HG02885 (cell line): ENCODE data around the gene USP32.
"Not testable (repeated sequence)": the region's sequence is repeated elsewhere in the genome, so short reads cannot be mapped to it uniquely, and the experiment has no call there.

ENCODE experiments used
- ATAC-seq: cut with Tn5 transposase; IDR thresholded peaks from one replicate; pipeline ENCODE4 v1.9.1; 2021; ENCODE audit warnings: mild to moderate bottlenecking; ENCODE audit not compliant: unreplicated experiment, poor library complexity

USP32 gene

DNA sequence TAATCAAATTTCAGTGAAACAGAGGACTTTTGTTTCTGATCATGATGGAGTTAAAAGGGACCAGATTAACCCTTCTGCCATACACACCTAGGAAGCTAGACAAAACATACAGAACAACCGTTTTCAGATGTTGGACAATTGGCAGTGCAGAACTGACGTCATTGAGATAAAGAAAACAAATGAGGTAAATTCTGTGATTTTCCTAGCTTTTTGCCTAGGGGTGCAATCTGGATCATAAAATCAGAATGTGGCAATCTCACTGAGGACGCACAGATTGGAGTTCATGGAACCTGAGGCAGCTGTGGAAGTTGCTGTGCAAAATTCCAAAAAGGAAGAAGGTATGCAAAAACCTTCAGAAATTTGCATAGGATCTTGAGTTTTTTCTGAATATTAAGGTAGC is 15.0 kb upstream of the USP32 start:
- ATAC-seq: no peak

DNA sequence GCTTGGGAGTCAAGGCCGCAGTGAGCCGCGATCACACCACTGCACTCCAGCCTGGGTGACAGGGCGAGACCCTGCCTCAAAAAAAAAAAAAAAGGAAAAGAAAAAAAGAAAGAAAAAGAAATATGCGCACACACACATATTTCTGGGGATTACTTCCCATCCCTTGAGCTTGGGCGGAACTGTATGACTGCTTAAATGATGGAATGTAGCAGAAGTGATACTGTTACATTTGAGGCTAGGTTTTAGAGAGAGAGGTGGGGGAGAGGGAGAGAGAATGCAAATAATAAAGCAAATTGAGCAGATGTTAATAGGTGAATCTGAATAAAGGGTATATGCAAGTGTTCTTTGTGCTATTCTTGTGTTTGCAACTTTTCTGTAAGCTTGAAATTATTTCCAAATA is 12.0 kb upstream of the USP32 start:
- no peak for ATAC-seq

DNA sequence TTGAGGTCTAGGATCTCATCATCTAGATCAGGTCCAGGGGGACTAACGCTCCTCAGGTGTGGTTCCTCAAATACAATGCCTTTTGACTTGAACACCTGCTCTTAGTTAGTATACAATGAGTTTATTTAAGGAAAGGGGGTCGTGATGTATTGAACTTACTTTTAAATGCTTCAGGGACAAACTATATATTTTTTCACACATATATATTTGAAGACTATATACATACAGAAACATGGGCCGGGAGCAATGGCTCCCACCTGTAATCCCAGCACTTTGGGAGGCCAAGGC is 11.5 kb upstream of the USP32 start:
- no peak for ATAC-seq

DNA sequence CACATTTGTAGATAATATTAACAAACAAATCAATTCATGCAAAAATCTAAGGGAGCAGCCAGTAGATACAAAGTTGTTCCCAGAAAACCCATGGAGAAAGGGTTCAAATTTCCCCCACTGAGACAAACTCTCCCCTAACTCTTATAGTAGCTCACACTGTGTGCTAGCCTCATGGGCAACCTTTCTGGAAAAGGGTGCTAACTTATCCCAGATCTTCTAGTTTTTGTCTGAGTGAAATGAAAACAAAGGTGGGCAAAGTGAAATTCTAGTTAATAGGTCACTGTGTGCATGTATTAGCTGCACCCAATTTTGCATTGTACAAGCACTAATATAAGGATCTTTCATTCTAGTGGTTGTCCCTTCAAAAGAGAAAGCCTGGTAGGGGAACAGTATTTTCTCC is 9.9 kb upstream of the USP32 start:
- ATAC-seq: no peak

DNA sequence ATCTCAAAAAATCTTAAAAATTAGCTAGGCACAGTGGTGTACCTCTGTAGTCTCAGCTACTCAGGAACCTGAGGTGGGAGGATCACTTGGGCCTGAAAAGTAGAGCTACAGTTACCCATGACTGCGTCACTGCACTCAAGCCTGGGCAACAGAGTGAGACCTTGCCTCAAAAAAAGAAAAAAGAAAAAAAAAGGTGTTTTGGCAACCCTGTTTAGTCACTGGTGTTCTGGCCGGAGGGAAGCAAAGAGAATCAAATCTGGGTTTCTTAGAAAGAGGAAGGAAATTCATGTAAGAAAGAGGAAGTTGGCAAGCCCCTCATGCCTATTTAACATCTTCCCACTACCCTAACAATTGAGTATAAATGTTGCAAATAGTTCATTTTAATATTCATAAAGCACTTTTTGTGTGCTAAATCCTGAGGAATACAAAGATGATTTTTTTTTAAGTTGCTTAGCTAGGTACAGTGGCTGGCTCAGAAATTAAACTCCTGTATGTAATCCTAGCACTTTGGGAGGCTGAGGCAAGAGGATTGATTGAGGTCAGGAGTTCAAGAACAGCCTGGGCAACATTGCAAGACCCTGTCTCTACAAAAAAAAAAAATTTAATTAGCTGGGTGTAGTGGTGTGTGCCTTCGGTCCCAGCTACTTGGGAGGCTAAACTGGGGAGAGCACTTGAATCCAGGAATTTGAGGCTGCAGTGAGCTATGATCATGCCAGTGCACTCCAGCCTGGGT is 6.5 kb upstream of the USP32 start:
- ATAC-seq: peak; percentile 52

DNA sequence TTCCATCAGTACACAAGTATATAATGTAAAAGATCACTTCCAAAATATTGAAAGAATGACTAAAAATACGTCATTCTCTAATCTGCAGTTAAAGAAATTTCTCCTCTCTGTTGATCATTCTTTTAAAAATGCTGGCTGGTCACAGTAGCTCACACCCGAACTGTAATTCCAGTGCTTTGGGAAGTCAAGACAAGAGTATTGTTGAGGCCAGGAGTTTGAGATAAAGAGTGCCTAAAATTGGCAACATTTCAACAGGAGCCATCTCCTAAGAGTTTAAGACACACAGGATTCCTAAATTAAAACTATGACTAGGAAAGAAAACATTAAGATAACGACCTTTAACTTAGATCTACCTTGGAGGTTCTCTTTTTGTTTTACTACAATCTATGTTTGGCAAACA is 4.5 kb upstream of the USP32 start:
- no peak for ATAC-seq

DNA sequence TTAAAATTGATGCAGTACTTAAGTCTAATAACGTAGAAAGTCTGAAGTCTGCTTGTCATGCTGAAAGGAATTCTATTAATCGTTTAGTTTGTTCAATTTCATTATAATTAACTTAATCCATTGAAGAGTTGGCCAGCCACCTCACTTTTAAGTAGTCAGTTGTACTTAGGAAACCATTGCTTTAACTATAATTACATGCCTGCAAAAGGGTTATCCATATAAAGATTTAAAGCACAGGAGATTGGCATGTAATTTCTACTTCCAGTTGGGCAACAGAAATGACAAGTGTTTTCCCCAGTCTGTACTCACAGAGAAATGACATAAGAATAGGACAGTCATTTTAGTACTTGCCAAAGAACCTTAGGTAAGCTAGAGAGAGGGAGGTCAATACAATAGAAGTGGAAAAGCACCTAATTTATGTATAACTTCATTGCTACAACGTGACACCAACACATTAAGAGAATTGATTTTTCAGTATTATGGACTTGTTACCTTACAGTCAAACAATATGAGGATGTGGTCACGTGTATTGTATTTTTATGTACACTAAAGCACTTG is 3.7 kb upstream of the USP32 start:
- ATAC-seq: no peak

DNA sequence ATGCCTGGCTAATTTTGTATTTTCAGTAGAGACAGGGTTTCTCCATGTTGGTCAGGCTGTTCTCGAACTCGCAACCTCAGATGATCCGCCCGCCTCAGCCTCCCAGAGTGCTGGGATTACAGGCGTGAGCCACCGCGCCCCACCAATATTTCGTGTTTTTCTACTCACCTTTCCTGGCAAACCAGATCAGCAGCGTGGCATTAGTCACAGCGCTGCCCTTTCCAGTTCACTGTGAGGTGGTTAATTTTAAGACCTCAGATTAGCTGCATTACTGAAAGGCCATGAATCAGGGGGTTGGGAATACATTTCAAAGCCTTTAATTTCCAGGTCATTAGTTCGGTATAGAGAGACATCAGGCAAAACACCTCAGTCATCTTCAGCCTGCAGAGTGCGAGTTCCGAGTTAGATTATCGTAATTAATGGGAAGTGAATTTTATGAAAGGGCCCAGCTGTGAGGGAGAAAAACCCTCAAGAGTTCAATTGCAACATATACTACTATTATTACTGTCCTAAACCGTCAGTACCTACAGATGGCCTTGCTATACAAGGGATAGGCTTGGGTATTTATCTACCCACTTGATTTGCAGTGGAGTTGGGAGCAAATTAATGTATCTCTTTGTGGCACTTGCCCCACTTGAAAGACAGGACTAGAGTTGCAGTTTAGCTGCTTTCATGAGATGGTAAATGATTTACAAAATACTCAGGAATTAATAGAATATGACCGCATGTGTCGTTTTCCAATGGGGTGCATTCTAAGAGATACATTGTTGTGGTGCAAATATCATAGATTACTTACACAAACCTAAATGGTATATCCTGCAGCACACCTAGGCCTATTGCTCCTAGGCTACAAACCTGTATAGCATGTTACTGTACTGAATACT is 2.1 kb upstream of the USP32 start:
- no peak for ATAC-seq

DNA sequence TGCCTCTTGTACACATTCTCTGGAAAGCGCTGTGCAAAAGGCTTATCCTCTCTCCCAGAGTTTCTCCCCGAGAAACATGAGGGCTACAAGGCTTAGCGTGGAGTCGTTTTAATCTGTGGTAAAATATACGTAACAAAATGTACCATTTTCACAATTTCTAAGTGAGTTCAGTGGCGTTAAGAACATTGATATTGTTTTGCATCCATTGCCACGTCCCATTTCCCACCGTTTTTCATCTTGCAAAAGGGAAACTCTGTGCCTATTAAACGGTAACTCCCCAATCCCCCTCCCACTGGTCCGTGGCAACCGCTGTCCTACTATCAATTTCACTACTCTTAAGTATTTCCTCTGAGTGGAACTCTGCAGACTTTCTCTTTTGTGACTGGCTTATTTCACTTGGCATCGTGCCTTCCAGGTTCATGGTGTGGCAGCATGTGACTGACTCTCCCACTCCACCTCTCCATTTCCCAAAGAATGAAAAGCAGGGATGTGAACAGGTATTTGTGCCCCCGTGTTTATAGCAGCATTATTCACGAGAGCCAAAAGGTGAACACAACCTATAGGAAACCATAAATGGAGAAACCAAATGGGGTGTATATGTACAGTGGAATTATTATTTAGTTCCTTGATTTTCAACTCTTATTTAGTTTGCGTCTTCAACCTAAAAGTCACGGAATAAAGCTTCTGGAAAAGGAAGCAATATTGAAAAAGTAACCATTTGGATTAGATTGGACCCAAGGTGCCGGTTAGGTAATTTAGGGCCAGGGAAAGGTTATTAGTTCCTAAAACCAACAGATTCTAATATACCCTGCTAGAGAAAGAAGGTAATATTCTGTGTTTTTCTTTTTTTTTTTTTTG is 1.1 kb upstream of the USP32 start:
- ATAC-seq: no peak

DNA sequence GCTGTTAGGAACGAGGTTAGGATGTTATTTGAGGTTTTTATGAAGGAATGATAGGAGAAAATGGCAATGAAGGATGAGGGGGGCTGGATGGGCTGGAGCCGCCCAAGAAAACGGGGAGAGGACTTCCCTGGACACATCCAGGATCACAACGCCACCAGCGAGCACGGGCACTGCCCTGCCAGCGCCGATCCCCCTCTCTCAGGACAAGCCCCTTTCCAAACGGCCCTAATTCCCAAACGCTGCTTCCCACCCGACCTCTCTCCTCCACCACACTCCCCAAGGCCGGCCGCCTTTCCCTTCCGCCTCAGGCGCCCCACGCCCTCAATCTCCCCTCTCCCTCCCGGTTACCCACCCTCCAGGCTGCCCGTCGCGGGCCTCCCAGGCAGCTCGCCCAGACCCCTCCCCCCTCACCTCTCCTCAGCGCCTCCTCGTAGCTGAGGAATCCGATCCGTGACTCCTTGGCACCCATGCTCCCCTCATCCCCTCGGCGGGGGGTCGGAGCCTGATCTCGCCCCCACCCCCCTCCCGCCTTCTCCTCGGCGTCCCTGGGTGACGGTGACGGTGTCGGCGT is 377 bp downstream of the USP32 start:
- ATAC-seq: peak; percentile 32

DNA sequence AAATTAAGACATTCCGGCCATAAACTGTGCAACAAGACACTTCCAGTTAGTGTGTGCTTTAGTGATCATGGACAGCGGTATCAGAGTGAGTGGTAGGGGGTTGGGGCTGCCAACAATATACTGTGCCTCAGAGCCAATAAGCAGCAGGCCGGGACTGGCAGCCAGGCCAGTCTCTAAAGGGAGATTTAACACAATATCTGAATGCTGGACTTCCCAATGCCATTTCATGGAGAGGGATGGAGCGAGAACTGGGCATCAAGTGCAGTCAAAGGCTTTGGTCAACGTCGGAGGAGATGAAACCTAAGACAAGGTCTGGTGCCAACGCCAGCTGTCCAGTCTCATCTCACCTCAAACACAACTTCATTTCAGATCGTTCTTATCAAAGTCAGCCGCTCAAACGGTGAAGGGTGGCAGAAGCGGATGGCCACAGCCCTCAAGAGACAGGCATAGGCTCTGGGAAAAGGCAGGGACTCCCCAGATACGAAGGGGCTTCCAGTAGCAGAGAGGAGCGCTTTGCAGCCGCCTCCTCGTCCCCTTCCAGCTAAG is 935 bp downstream of the USP32 start:
- ATAC-seq: no peak

DNA sequence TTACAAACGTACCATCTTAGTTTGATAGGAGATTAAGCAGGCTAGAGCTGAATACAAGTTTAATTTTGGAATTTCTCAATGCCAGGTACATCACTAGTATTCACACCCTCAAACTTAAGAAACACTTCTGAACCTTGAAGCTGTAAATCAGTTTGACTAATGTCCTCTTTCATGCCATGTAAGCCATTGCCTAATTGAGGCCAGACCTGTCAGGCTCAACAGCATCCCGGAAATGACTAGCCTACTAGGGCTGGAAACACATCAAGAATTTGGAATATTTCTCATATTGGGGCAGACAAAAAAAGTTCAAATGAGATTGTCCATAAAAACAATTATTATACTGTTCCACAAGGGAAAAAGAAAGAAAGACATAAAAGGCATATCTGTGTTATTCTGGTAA is 1.7 kb downstream of the USP32 start:
- ATAC-seq: no peak

DNA sequence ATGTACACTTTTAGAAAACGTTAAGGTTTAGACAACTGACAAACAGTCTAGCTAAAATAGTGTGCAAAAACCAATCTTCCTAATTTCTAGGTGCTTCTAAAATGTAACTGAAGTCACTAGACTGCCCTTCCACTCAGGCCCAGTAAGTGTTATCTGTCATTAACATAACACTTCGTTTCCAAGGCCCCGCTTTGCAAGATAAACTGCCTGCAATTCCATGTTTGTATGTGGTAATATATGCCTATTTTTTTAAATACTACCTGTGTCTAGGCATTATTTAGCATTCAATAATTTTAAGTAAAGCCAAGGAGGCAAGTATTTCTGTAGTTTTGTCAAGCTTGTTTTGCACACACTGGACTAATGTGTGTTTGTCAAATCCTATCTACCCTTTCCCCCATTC is 3.2 kb downstream of the USP32 start:
- no peak for ATAC-seq

DNA sequence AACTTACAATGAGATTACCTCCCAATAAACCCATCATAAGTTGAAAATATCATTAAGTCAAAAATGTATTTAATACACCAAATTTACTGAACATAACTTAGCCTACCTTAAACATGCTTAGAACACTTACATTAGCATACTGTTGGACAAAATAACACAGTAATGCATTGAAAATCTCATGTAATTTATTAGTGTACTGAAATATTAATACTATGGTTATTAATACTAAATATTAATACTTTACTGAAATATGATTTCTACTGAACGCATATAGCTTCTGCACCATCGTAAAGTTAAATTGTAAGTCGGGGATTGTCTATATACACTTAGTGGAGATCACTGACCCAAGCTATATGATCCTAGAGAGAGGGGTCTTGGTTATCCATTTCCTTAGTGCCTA is 4.3 kb downstream of the USP32 start:
- ATAC-seq: no peak

DNA sequence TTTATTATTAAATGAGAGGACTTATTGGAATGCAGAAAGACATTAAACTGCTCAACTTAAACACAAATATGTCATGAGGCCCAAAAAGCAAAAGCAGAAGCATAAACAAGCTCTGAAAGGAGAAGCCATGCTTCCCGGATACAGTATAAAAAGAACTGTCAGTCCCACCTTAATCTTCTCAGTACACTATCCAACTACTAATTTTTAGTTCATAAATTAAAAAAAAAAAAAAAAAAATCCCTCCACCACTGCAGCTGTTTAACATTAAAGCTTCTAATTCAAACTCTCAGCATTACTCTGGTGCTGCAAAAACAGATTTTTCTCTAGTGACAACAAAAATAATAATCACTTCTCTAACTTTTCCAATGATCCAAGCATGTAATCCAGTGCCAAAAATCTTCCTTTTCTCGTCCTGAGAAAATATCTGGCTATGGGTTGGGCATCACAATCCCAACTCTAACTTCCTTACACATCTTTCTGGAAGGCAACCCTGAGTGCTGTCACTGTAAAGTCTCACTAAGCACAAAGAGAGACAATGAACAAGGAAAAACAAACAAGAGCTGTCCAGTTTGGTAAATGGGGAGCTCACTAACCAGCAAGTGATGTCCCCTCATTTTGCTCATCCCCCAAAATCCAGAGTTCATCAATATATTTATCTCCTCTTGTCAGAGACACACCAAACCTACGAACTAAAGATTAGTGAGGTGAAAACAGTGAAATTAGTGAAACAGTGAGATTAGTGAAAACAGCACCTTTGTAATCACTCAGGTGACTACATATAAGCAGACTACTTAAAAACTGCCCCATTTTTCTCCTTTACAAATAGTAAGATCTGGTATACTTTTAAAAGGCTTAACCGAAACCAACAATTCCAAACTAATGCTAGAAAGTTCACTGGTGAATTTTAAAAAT is 5.5 kb downstream of the USP32 start:
- ATAC-seq: no peak

DNA sequence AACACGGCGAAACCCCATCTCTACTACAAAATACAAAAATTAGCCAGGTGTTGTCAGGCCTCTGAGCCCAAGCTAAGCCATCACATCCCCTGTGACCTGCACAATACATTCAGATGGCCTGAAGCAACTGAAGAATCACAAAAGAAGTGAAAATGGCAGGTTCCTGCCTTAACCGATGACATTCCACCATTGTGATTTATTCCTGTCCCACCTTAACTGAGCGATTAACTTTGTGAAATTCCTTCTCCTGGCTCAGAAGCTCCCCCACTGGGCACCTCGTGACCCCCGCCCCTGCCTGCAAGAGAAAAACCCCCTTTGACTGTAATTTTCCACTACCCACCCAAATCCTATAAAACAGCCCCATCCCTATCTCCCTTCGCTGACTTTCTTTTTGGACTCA is 7.0 kb downstream of the USP32 start:
- not testable (repeated sequence) for ATAC-seq

DNA sequence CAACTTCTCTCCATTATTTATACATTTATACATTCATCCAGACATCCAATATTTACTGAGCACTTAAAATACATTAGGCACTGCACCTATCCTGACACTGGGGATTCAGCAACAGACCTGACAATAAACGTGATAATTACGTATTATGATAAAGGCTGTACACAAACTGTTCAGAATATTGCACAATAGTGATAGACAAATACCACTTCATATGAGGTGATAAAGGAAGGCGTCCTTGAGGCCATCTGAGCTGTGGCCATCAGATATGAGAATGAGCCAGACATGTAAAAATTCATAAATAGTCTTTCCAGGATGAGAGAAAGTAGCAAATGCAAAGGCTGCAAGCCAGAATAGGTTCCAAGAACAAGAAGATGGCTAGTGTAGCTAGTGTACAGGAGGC is 8.6 kb downstream of the USP32 start:
- ATAC-seq: no peak

DNA sequence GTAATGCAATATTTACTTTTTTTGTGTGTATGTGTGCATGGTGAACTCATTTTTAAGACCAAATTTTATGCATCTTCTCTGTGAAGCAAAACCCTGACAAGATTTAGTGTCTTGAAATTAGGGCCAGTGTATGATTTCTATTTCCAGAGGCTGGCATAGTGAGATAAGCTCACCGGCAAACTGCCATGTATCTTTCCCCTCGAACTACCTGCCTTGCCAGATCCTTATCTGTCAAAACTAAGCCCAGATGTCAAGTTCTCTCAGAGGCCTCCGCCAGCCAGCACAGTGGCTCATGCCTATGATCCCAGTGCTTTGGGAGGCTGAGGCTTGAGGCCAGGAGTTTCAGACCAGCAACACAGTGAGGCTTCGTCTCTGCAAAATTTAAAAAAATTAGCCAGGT is 10.0 kb downstream of the USP32 start:
- ATAC-seq: no peak

DNA sequence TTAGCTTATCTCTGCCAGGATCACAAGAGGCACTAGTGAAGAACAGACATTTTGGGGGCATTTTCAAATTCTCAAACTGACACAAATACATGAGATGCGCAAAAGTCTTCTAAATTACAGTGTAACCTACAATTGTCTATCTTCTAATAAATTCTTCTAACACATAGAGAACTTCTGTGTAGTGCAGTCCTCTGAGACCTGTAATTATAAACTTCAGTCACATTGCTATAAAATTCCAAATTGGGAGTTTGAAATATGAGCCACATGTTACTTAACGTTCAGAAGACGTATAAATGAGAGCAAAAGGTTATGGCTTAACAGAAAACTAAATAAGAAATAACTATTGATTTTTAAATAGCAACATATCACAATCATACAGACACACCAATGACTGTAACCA is 12.5 kb downstream of the USP32 start:
- ATAC-seq: not testable (repeated sequence)
